HG03045 (cell line): Measurements from ENCODE around the gene SPINK5.
"Not testable (repeated sequence)": the region's sequence is repeated elsewhere in the genome, so short reads cannot be mapped to it uniquely, and the experiment has no call there.

Experiments
- ATAC-seq: cut with Tn5 transposase; IDR thresholded peaks from one replicate; pipeline ENCODE4 v1.9.1; 2021; ENCODE audit warnings: mild to moderate bottlenecking, moderate library complexity; ENCODE audit not compliant: unreplicated experiment

The SPINK5 gene, protein sequence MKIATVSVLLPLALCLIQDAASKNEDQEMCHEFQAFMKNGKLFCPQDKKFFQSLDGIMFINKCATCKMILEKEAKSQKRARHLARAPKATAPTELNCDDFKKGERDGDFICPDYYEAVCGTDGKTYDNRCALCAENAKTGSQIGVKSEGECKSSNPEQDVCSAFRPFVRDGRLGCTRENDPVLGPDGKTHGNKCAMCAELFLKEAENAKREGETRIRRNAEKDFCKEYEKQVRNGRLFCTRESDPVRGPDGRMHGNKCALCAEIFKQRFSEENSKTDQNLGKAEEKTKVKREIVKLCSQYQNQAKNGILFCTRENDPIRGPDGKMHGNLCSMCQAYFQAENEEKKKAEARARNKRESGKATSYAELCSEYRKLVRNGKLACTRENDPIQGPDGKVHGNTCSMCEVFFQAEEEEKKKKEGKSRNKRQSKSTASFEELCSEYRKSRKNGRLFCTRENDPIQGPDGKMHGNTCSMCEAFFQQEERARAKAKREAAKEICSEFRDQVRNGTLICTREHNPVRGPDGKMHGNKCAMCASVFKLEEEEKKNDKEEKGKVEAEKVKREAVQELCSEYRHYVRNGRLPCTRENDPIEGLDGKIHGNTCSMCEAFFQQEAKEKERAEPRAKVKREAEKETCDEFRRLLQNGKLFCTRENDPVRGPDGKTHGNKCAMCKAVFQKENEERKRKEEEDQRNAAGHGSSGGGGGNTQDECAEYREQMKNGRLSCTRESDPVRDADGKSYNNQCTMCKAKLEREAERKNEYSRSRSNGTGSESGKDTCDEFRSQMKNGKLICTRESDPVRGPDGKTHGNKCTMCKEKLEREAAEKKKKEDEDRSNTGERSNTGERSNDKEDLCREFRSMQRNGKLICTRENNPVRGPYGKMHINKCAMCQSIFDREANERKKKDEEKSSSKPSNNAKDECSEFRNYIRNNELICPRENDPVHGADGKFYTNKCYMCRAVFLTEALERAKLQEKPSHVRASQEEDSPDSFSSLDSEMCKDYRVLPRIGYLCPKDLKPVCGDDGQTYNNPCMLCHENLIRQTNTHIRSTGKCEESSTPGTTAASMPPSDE

GRCh38 chr5:148063861-148064260, at the start of gene SPINK5:
Gene SPINK5 (plus strand): TSS chr5:148063980. CDS start chr5:148064045, 65 bp downstream.
- no peak for ATAC-seq

GRCh38 chr5:148014276-148014675, 49.5 kb upstream of the SPINK5 start:
- ATAC-seq: no peak

GRCh38 chr5:148020257-148020988, 43.4 kb upstream of the SPINK5 start:
- ATAC-seq: no peak

DNA sequence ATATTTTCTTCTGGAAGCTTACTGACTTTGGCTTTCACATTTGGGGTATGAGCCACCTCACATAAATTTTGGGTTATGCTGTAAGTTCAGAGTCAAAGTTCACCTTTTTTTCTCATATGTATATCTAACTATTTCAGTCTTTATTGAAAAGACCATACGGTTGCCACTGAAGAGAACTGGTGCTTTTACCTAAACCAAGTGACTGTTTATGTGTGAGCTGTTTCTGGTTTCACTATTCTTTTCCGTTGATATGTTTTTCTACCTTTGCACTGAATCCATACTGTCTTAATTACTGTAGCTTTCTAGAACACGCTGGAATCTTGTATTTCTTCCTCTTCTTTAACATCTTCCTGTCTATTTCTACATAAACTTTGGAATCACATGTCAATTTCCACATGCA, 36.3 kb upstream of the SPINK5 start:
- no peak for ATAC-seq

GRCh38 chr5:148029131-148029530, 34.6 kb upstream of the SPINK5 start:
- ATAC-seq: no peak

- ATAC-seq: no peak
These were observed 30.6 kb upstream of the SPINK5 start for GRCh38 chr5:148033134-148033533.

DNA sequence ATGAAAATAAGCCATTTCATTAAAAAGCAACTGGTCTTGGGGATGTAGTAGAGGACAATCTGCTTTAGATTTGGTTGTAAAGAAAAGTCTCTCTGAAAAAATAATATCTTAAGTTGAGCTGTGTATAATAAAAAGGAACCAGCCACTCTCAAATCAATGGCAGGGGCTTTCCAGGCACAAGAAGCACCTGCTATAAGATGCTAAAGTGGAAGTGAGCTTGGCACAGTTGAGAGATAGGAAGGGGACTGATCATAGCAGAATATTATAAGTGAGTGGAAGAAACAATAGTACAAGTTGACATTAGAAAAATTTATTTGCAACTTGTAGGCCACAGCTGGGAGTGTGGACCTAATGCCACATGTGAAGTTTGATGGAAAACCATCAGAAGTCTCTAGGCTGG, 28.1 kb upstream of the SPINK5 start:
- no peak for ATAC-seq

- ATAC-seq: no peak
These were observed 20.9 kb upstream of the SPINK5 start for GRCh38 chr5:148042881-148043280.

GRCh38 chr5:148043705-148044104, 20.1 kb upstream of the SPINK5 start:
- no peak for ATAC-seq

DNA sequence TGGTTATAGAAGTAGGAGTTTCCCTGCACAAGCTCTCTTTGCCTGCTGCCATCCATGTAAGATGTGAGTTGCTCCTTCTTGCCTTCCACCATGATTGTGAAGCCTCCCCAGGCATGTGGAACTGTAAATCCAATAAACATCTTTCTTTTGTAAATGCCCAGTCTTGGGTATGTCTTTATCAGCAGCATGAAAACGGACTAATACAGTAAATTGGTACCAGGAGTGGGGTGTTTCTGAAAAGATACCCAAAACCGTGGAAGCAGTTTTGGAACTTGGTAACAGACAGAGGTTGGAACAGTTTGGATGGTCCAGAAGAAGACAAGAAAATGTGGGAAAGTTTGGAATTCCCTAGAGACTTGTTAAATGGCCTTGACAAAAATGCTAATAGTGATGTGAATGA, 8.6 kb upstream of the SPINK5 start:
- not testable (repeated sequence) for ATAC-seq

DNA sequence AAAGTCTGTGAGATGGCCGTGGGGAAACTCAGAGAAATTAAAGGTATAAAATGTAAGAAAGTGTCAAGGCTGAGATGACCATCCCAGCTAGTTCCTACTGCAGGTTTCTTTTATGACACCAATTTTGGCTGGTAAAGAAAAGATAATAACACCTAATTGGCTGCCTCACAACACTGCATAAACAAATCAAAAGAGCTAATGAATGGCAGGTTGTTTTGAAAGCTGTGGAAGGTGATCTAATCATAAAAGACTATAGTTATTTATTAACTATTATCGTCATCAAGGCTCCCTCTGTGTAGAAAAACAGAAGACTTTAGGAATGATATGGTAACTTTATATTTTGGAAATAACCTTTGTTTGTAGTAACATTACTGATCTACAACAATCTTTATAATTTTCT, 3.5 kb upstream of the SPINK5 start:
- ATAC-seq: no peak

- ATAC-seq: no peak
These were observed 2.9 kb upstream of the SPINK5 start for GRCh38 chr5:148060881-148061280.

DNA sequence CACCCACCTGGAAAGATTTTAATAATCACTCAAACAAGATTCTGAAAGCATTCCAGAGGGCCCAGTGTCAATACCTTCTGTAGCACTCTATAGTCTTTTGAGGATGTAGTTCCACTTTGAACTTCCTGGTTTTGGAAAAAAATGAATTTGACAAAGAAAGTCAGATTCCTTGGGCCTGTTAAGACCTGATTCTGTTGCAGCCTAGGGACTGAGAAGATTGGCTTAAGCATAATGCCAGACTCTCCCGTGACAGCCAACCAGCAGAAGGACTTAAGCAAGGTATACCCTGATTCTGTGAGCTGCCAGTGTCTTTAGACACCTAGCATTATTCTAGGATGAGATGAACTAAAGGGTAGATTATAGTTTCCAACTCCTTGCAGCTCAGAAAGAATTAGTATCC, 6.8 kb downstream of the SPINK5 start:
- ATAC-seq: no peak

DNA sequence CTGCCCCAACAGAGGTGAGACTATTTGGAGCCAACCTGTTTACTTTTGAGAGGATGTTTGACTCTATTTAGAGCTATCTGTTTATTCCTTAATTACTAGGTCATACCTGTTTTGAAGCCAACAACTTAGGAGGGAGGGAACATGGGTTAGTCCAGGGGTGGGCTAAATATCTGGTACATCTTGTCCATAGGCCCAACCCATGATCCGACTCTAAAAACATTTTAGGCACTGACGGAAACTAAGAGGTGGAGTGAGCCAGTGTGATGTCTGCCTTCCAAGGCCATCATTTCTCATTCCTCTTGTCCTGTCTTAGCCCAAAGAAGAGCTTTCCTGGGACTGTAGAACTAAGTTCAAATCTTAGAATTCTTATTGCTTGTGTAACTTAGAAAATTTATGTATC, 8.4 kb downstream of the SPINK5 start:
- no peak for ATAC-seq

GRCh38 chr5:148075529-148075928, 11.7 kb downstream of the SPINK5 start:
- no peak for ATAC-seq

DNA sequence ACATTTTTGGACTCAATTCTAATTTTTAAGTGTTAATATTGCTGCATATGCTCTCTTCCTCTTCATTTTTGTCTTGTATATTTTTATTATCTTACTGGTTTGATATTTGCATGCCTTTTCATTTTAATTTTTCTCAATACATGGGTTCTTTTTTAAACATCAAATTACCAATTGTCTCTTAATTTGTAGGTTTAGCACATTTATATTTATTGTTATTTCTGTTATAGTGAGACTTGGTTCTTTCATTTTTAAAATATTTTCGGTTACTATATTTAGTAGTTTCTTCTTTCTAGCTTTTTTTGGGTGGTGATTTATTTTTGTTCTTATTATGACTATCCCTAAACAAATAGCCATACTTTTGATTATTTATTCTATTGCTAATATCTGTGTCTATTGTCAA, 19.4 kb downstream of the SPINK5 start:
- no peak for ATAC-seq

GRCh38 chr5:148084269-148084668, 20.5 kb downstream of the SPINK5 start:
- ATAC-seq: no peak

DNA sequence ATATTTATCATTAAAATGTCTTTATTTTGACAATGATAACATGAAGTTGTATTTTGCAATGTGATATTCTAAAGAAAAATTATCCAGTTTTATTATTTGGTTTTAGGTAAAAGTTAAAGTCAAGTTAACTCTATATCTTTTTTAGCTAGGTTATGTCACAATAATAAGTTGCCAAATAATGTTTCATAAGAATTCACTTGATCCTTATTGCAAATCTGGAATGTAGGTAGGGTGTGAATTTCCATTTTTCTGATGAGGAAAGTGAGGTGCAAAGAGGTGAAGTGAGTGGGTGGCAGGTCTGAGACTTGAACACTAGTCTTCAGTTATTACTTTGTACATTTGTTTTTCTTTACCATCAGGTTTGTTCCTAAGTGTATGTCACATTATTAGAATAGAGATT, 21.5 kb downstream of the SPINK5 start:
- no peak for ATAC-seq

GRCh38 chr5:148085977-148086705, 22.4 kb downstream of the SPINK5 start:
- ATAC-seq: no peak

GRCh38 chr5:148090146-148090772, 26.5 kb downstream of the SPINK5 start:
- no peak for ATAC-seq
